ENCODE data around the gene MACROD2. TPM values are rescaled to one million over a fixed set of nuclear protein-coding genes. Genes with fewer than 3 reads are reported as not detected.

MACROD2 gene
- total and polyA plus RNA-seq, 2 of the 4 experiments (the other 2 are of a cell fraction) = not detected

- Histone ChIP-seq H2BK120ac (ENCODE audit: low read depth, low read length) (no peak overlapping the region), H3K4me3 (ENCODE audit: insufficient read depth, low read depth, low read length) (no peak overlapping the region), H3K14ac (replicated peaks; ENCODE audit: low read depth, low read length) (no peak overlapping the region), H2BK15ac (ENCODE audit: low read depth, low read length) (no peak overlapping the region), H3K4me1 (ENCODE audit: control insufficient read depth, insufficient read depth, low read length) (no peaks in the 10 kb centered on the region), H2BK5ac (ENCODE audit: low read depth, low read length, poor library complexity, severe bottlenecking) (no peak overlapping the region), H3K27ac (ENCODE audit: insufficient read depth, low read length) (no peak overlapping the region), H4K91ac (ENCODE audit: insufficient read depth, low read depth, low read length) (no peak overlapping the region), H3K4me2 (ENCODE audit: low read depth, low read length) (no peak overlapping the region), H3K23ac (ENCODE audit: low read depth, low read length) (no peak overlapping the region), H2AK9ac (replicated peaks; ENCODE audit: low read depth, low read length, poor library complexity) (no peak overlapping the region), H3K79me1 (ENCODE audit: low read depth in 1 of 2, low read length in 2 of 2) (no peaks in the 10 kb centered on the region), H3K9ac (ENCODE audit: low read depth, low read length) (no peak overlapping the region), H2BK20ac (ENCODE audit: low read depth, low read length) (no peak overlapping the region), H4K8ac (ENCODE audit: low read depth in 2 of 2, low read length in 2 of 2) (no peak overlapping the region), H3K9me3 (ENCODE audit: control insufficient read depth, insufficient read depth, low read length) (peaks cover 7% of the 10 kb centered on the region), H3K27me3 (ENCODE audit: control insufficient read depth, insufficient read depth, low read length) (no peaks in the 10 kb centered on the region), H3K4ac (ENCODE audit: low read depth, low read length) (no peak overlapping the region), H4K20me1 (ENCODE audit: insufficient read depth, low read length) (no peaks in the 10 kb centered on the region), H3K36me3 (ENCODE audit: control insufficient read depth, insufficient read depth, low read length) (no peaks in the 10 kb centered on the region), H2AFZ (replicated peaks; ENCODE audit: low read length, poor library complexity) (no peak overlapping the region), H3K9me1 (ENCODE audit: insufficient read depth, low read length) (no peaks in the 10 kb centered on the region), H4K5ac (ENCODE audit: low read depth, low read length) (no peak overlapping the region), H3K18ac (ENCODE audit: low read depth, low read length) (no peak overlapping the region), H2AK5ac (ENCODE audit: low read depth, low read length) (no peak overlapping the region), H3K56ac (ENCODE audit: extremely low read depth, insufficient read depth, low read length) (no peak overlapping the region)
- ChIA-PET CTCF (no interaction called here), POLR2A (ENCODE audit: unreplicated experiment) (no interaction called here)
- no CpG with 5 or more reads among the region's 2 CpGs for WGBS, 2 experiments (ENCODE audit: extremely low coverage in 2 of 2, insufficient read length in 1 of 2)
- in situ Hi-C loops (cut with MboI; ENCODE audit: low sequenced_read_pairs) = no loop called here
- dilution Hi-C loops (cut with HindIII; ENCODE audit: low sequenced_read_pairs, unreplicated experiment) = no loop called here
- intact Hi-C loops (cut with micrococcal nuclease) = no loop called here
- no TSS peak for BruUV-seq (replicated peaks)
- TF ChIP-seq ELK1 (IDR thresholded peaks at IDR 0.05; ENCODE audit: borderline replicate concordance, low read depth, low read length) (no peak), CHD1 (IDR thresholded peaks at IDR 0.05; ENCODE audit: low read depth, low read length) (no peak), RAD21 (IDR thresholded peaks at IDR 0.05; ENCODE audit: low read length) (no peak), NFE2L2 (IDR thresholded peaks at IDR 0.05; ENCODE audit: low read depth, low read length) (no peak), SMC3 (IDR thresholded peaks at IDR 0.05; ENCODE audit: low read depth, low read length) (no peak), CEBPB (IDR thresholded peaks at IDR 0.05; ENCODE audit: low read depth, low read length) (no peak), USF2 (IDR thresholded peaks at IDR 0.05; ENCODE audit: low read depth, low read length) (no peak), BHLHE40 (IDR thresholded peaks at IDR 0.05; ENCODE audit: low read depth, low read length) (no peak), CTCF (conservative IDR thresholded peaks at IDR 0.05; ENCODE audit: low read depth, low read length) (no peak), POLR2A (IDR thresholded peaks at IDR 0.05; ENCODE audit: low read depth, low read length) (no peak), FOS (IDR thresholded peaks at IDR 0.05; ENCODE audit: low read depth, low read length) (no peak)
- DNase-seq (no peak), ATAC-seq (ENCODE audit: low read depth) (no peak)
These were observed 35.2 kb upstream of the MACROD2 start for GRCh38 chr20:13960119-13960518.

Data from IMR-90 (cell line).